OCI-LY1 (cell line): ENCODE data around the gene IGSF8.
A peak's percentile ranks its signal among the peaks of the same experiment; 100 is the strongest.

ENCODE experiments used
- H2AFZ ChIP-seq: fragments of 200-600 bp; sonication (generic), shearing (Covaris generic); 2 replicates; pipeline ENCODE4 v1.6.0; 2014; ENCODE audit warnings: antibody characterized with exemption, mild to moderate bottlenecking, low read length
- H3F3A ChIP-seq: fragments of 200-600 bp; sonication (generic), shearing (Covaris generic); 2 replicates; pipeline ENCODE4 v1.6.0; 2014; ENCODE audit warnings: mild to moderate bottlenecking, antibody characterized with exemption, low read length, moderate library complexity; ENCODE audit not compliant: insufficient read depth
- H3K27ac ChIP-seq: fragments of 200-600 bp; sonication (generic); 2 replicates; pipeline ENCODE4 v1.5.1; 2014; ENCODE audit warnings: low read length, mixed run types, mild to moderate bottlenecking, low read depth; ENCODE audit not compliant: poor library complexity, severe bottlenecking
- H3K27me3 ChIP-seq: fragments of 200-600 bp; sonication (generic); 2 replicates; pipeline ENCODE4 v1.6.0; 2014; ENCODE audit warnings: antibody characterized with exemption, mild to moderate bottlenecking, low read length, moderate library complexity; ENCODE audit not compliant: insufficient read depth
- H3K36me3 ChIP-seq: fragments of 200-600 bp; sonication (generic); 2 replicates; pipeline ENCODE4 v1.6.1; 2014; ENCODE audit warnings: mild to moderate bottlenecking, antibody characterized with exemption, low read length, moderate library complexity, mixed read lengths; ENCODE audit not compliant: insufficient read depth
- H3K4me1 ChIP-seq: fragments of 200-600 bp; sonication (generic); 2 replicates; pipeline ENCODE4 v1.5.1; 2014; ENCODE audit warnings: mild to moderate bottlenecking, low read length, moderate library complexity; ENCODE audit not compliant: insufficient read depth, severe bottlenecking
- H3K4me2 ChIP-seq: fragments of 200-600 bp; sonication (generic), shearing (Covaris generic); 2 replicates; pipeline ENCODE4 v1.6.1; 2014; ENCODE audit warnings: low read length
- H3K4me3 ChIP-seq: fragments of 200-600 bp; sonication (generic); 2 replicates; pipeline ENCODE4 v1.5.1; 2014; ENCODE audit warnings: low read length, low read depth, mild to moderate bottlenecking, mixed read lengths; ENCODE audit not compliant: poor library complexity, severe bottlenecking
- H3K79me2 ChIP-seq: fragments of 200-600 bp; shearing (Covaris generic); 2 replicates; pipeline ENCODE4 v1.6.1; 2016; ENCODE audit warnings: mixed run types, low read length, mixed read lengths; ENCODE audit not compliant: insufficient read depth
- H3K9ac ChIP-seq: fragments of 200-600 bp; sonication (generic), shearing (Covaris generic); 2 replicates; pipeline ENCODE4 v1.6.1; 2014; ENCODE audit warnings: mild to moderate bottlenecking, low read length, mixed read lengths
- H3K9me2 ChIP-seq: fragments of 200-600 bp; sonication (generic), shearing (Covaris generic); 2 replicates; pipeline ENCODE4 v1.6.1; 2014; ENCODE audit warnings: low read depth, mild to moderate bottlenecking, low read length, mixed read lengths
- H3K9me3 ChIP-seq: fragments of 200-600 bp; shearing (Covaris generic); 2 replicates; pipeline ENCODE4 v1.6.1; 2014; ENCODE audit warnings: low read length, mixed read lengths
- H4K20me1 ChIP-seq: fragments of 200-600 bp; sonication (generic), shearing (Covaris generic); 2 replicates; pipeline ENCODE4 v1.6.0; 2016; ENCODE audit warnings: mild to moderate bottlenecking, low read length; ENCODE audit not compliant: insufficient read depth
- EZH2 ChIP-seq: fragments of 200-600 bp; sonication (generic), shearing (Covaris generic); IDR thresholded peaks from 2 replicates; pipeline ENCODE4 v1.8.0; 2017; ENCODE audit warnings: borderline replicate concordance, mixed run types, mild to moderate bottlenecking, antibody characterized with exemption, low read length, moderate library complexity, mixed read lengths
- TF ChIP-seq, protein P1 (sequence below): fragments of 200-600 bp; sonication (generic), shearing (Covaris generic); IDR thresholded peaks from 2 replicates; pipeline ENCODE4 v1.5.1; 2017; ENCODE audit warnings: mild to moderate bottlenecking, antibody characterized with exemption, low read length, moderate library complexity, mixed read lengths

The IGSF8 gene

GRCh38 chr1:160080381-160081100, 17.9 kb downstream of the IGSF8 start:
- Histone ChIP-seq H3F3A (no peaks in the 10 kb centered on the region), H3K36me3 (no peaks in the 10 kb centered on the region; the same call in 1 of the 2 replicates), H3K27me3 (no peaks in the 10 kb centered on the region), H3K4me2 (no peak overlapping the region), H4K20me1 (no peaks in the 10 kb centered on the region), H3K4me1 (no peaks in the 10 kb centered on the region), H3K79me2 (no peaks in the 10 kb centered on the region), H3K27ac (no peak overlapping the region), H3K4me3 (no peak overlapping the region), H3K9ac (no peak overlapping the region), H2AFZ (no peak overlapping the region), H3K9me2 (no peaks in the 10 kb centered on the region), H3K9me3 (no peaks in the 10 kb centered on the region)
- TF ChIP-seq, protein P1, sequence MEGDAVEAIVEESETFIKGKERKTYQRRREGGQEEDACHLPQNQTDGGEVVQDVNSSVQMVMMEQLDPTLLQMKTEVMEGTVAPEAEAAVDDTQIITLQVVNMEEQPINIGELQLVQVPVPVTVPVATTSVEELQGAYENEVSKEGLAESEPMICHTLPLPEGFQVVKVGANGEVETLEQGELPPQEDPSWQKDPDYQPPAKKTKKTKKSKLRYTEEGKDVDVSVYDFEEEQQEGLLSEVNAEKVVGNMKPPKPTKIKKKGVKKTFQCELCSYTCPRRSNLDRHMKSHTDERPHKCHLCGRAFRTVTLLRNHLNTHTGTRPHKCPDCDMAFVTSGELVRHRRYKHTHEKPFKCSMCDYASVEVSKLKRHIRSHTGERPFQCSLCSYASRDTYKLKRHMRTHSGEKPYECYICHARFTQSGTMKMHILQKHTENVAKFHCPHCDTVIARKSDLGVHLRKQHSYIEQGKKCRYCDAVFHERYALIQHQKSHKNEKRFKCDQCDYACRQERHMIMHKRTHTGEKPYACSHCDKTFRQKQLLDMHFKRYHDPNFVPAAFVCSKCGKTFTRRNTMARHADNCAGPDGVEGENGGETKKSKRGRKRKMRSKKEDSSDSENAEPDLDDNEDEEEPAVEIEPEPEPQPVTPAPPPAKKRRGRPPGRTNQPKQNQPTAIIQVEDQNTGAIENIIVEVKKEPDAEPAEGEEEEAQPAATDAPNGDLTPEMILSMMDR: no peak
- TF ChIP-seq EZH2: no peak

GRCh38 chr1:160079448-160079847, 19.0 kb downstream of the IGSF8 start:
- H3K4me3 ChIP-seq: no peak overlapping the region
- H3K79me2 ChIP-seq: no peaks in the 10 kb centered on the region
- H2AFZ ChIP-seq: no peak overlapping the region
- no peaks in the 10 kb centered on the region for H3F3A ChIP-seq
- no peaks in the 10 kb centered on the region for H3K27me3 ChIP-seq
- TF ChIP-seq EZH2: no peak
- TF ChIP-seq, protein P1: no peak
- no peaks in the 10 kb centered on the region for H3K4me1 ChIP-seq
- H3K4me2 ChIP-seq: no peak overlapping the region
- no peaks in the 10 kb centered on the region; the same call in 1 of the 2 replicates for H3K36me3 ChIP-seq
- H3K27ac ChIP-seq: no peak overlapping the region
- no peaks in the 10 kb centered on the region for H3K9me2 ChIP-seq
- no peak overlapping the region for H3K9ac ChIP-seq
- H3K9me3 ChIP-seq: no peaks in the 10 kb centered on the region
- H4K20me1 ChIP-seq: no peaks in the 10 kb centered on the region

GRCh38 chr1:160078512-160079195, 19.8 kb downstream of the IGSF8 start:
- no peaks in the 10 kb centered on the region for H3K27me3 ChIP-seq
- no peaks in the 10 kb centered on the region for H3K9me3 ChIP-seq
- no peak overlapping the region for H3K27ac ChIP-seq
- H3F3A ChIP-seq: no peaks in the 10 kb centered on the region
- H2AFZ ChIP-seq: no peak overlapping the region
- H3K4me3 ChIP-seq: no peak overlapping the region
- H3K4me1 ChIP-seq: no peaks in the 10 kb centered on the region
- no peak for TF ChIP-seq EZH2
- TF ChIP-seq, protein P1: peak; percentile 95
- no peak overlapping the region for H3K9ac ChIP-seq
- no peaks in the 10 kb centered on the region for H4K20me1 ChIP-seq
- no peaks in the 10 kb centered on the region for H3K79me2 ChIP-seq
- H3K4me2 ChIP-seq: no peak overlapping the region
- H3K36me3 ChIP-seq: no peaks in the 10 kb centered on the region
- H3K9me2 ChIP-seq: no peaks in the 10 kb centered on the region
